ACC112 (cell line): Measurements from ENCODE around the gene C3orf22.

Source experiments
- H2AFZ ChIP-seq: fragments of 200-600 bp; sonication (generic); one replicate; pipeline ENCODE4 v1.6.0; 2017; ENCODE audit warnings: antibody characterized with exemption, low read length; ENCODE audit not compliant: unreplicated experiment
- H3K27ac ChIP-seq: fragments of 200-600 bp; sonication (generic); 2 replicates; pipeline ENCODE4 v1.5.1; 2014; ENCODE audit warnings: low read depth, mild to moderate bottlenecking, antibody characterized with exemption, low read length, moderate library complexity
- H3K27me3 ChIP-seq: fragments of 200-600 bp; sonication (generic); 2 replicates; pipeline ENCODE4 v1.6.1; 2014; ENCODE audit warnings: mild to moderate bottlenecking, antibody characterized with exemption, low read length, moderate library complexity, mixed read lengths; ENCODE audit not compliant: insufficient read depth
- H3K36me3 ChIP-seq: fragments of 200-600 bp; sonication (generic); 2 replicates; pipeline ENCODE4 v1.6.1; 2016; ENCODE audit warnings: mild to moderate bottlenecking, antibody characterized with exemption, low read length, moderate library complexity, mixed read lengths; ENCODE audit not compliant: insufficient read depth
- H3K4me1 ChIP-seq: fragments of 200-600 bp; sonication (generic); one replicate; pipeline ENCODE4 v1.6.1; 2016; ENCODE audit warnings: low read length, mixed read lengths; ENCODE audit not compliant: insufficient read depth, unreplicated experiment, control insufficient read depth
- H3K4me3 ChIP-seq: fragments of 200-600 bp; sonication (generic); 2 replicates; pipeline ENCODE4 v1.5.1; 2014; ENCODE audit warnings: mild to moderate bottlenecking, low read depth, low read length
- H3K79me2 ChIP-seq: fragments of 200-600 bp; sonication (generic); one replicate; pipeline ENCODE4 v1.6.0; 2016; ENCODE audit warnings: low read length; ENCODE audit not compliant: control insufficient read depth, unreplicated experiment, insufficient read depth

C3orf22 gene

GRCh38 chr3:126556637-126557414 lies 1.9 kb downstream of the C3orf22 start:
- Histone ChIP-seq H3K4me3 (no peak overlapping the region), H2AFZ (no peak overlapping the region), H3K79me2 (no peaks in the 10 kb centered on the region), H3K36me3 (no peaks in the 10 kb centered on the region), H3K4me1 (no peaks in the 10 kb centered on the region), H3K27me3 (peaks cover 32% of the 10 kb centered on the region), H3K27ac (no peak overlapping the region)

GRCh38 chr3:126555795-126556636 lies 2.7 kb downstream of the C3orf22 start:
- Histone ChIP-seq H3K27me3 (peaks cover 25% of the 10 kb centered on the region), H3K79me2 (no peaks in the 10 kb centered on the region), H3K27ac (no peak overlapping the region), H3K4me1 (no peaks in the 10 kb centered on the region), H3K4me3 (no peak overlapping the region), H2AFZ (no peak overlapping the region), H3K36me3 (no peaks in the 10 kb centered on the region)

GRCh38 chr3:126554560-126555525 lies 3.9 kb downstream of the C3orf22 start:
- H3K4me3 ChIP-seq, result no peak overlapping the region
- peaks cover 13% of the 10 kb centered on the region for H3K27me3 ChIP-seq
- H3K4me1 ChIP-seq, result no peaks in the 10 kb centered on the region
- no peak overlapping the region for H3K27ac ChIP-seq
- no peak overlapping the region for H2AFZ ChIP-seq
- H3K79me2 ChIP-seq, result no peaks in the 10 kb centered on the region
- H3K36me3 ChIP-seq, result no peaks in the 10 kb centered on the region

GRCh38 chr3:126553284-126554084 lies 5.2 kb downstream of the C3orf22 start:
- H3K36me3 ChIP-seq, result no peaks in the 10 kb centered on the region
- H3K79me2 ChIP-seq, result no peaks in the 10 kb centered on the region
- H3K27ac ChIP-seq, result no peak overlapping the region
- no peak overlapping the region for H2AFZ ChIP-seq
- no peaks in the 10 kb centered on the region for H3K4me1 ChIP-seq
- peaks cover 9% of the 10 kb centered on the region for H3K27me3 ChIP-seq
- H3K4me3 ChIP-seq, result no peak overlapping the region

- no peaks in the 10 kb centered on the region for H3K36me3 ChIP-seq
- H3K27me3 ChIP-seq, result peaks cover 14% of the 10 kb centered on the region
- H3K27ac ChIP-seq, result no peak overlapping the region
- H2AFZ ChIP-seq, result no peak overlapping the region
- no peaks in the 10 kb centered on the region for H3K4me1 ChIP-seq
- no peaks in the 10 kb centered on the region for H3K79me2 ChIP-seq
- no peak overlapping the region for H3K4me3 ChIP-seq
Measured at GRCh38 chr3:126552688-126553283, 5.9 kb downstream of the C3orf22 start.

GRCh38 chr3:126551839-126552687 lies 6.7 kb downstream of the C3orf22 start:
- Histone ChIP-seq H3K27me3 (peaks cover 21% of the 10 kb centered on the region), H3K36me3 (no peaks in the 10 kb centered on the region), H3K4me3 (no peak overlapping the region), H3K4me1 (no peaks in the 10 kb centered on the region), H3K79me2 (no peaks in the 10 kb centered on the region), H2AFZ (no peak overlapping the region), H3K27ac (no peak overlapping the region)

GRCh38 chr3:126551121-126551838 lies 7.5 kb downstream of the C3orf22 start:
- Histone ChIP-seq H3K36me3 (no peaks in the 10 kb centered on the region), H3K4me3 (no peak overlapping the region), H3K27ac (no peak overlapping the region), H3K79me2 (no peaks in the 10 kb centered on the region), H2AFZ (no peak overlapping the region), H3K4me1 (no peaks in the 10 kb centered on the region), H3K27me3 (peaks cover 28% of the 10 kb centered on the region)

GRCh38 chr3:126550488-126551051 lies 8.2 kb downstream of the C3orf22 start:
- Histone ChIP-seq H3K4me1 (no peaks in the 10 kb centered on the region), H2AFZ (no peak overlapping the region), H3K36me3 (no peaks in the 10 kb centered on the region), H3K79me2 (no peaks in the 10 kb centered on the region), H3K27ac (no peak overlapping the region), H3K27me3 (peaks cover 28% of the 10 kb centered on the region), H3K4me3 (no peak overlapping the region)
